Renal cortex interstitium (tissue), 11 donors: ENCODE measurements around the gene SLC9A9. TPM values are rescaled to one million over a fixed set of nuclear protein-coding genes. Genes with fewer than 3 reads are reported as not detected.

Source experiments
- DNase-seq, 11 donors: peaks; one replicate each; pipeline ENCODE4 v3.0.0-alpha.2; 2013; ENCODE audit warnings: low read depth in 9 of 11, low spot score in 4 of 11; ENCODE audit errors: extremely low read depth in 1 of 11
- polyA plus RNA-seq, 3 donors: library from polyadenylated mRNA; unstranded; fragments of 120-200 nt; gene quantifications; one replicate each; pipeline ENCODE4 v1.2.1, GENCODE V29; 2013; ENCODE audit not compliant: insufficient read length in 3 of 3

The SLC9A9 gene
- polyA plus RNA-seq, 3 donors, result 4.7 to 6.0 (median 5.6) TPM

GRCh38 chr3:143218166-143218835 lies 630.0 kb downstream of the SLC9A9 start:
- DNase-seq, result no peak

DNA sequence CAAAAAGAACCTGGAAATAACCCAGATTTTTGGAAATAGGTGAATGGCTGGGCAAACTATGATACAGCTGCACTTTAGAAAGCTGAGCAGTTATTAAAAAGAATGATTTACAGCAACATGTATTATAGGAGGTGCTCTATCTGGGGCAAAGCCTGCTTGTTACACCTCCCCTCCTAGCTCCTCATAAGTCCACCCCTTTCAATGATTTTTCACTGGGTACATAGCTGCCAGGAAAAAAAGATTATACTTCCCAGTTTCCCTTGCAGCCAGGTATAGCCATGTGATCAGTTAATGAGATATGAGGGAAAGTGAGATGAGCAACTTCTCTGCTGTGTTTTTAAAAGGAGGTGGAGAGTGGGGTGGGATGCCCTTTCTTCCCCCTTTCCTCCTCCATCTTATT lies 631.0 kb downstream of the SLC9A9 start:
- no peak for DNase-seq

DNA sequence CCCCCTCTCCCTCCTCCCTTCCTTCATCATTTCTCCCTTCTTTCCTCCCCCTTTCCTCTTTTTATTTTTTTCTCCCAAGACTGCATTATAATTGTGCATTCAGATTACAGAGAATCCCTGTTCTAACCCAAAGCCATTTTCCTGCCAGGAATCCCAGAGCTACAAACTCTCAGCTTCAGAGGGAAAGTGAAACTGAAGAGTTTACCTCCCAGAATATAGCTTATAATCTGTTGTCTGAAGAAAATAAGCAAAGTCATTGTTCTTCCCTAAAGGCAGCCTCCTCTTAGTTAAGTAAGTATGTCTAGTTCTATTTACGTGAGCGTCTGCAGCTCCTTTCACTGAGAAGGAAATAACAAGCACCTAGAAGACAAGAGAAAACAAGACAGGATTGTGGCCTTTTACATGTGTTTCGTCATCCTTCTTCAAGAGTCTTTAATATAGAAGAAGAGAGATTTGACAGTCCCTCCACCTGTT lies 631.5 kb downstream of the SLC9A9 start:
- DNase-seq, result no peak

Other genes starting within 250 kb of the SLC9A9 start
- 10 to 100 TPM; 32.1 to 43.6 (median 38.0) TPM for gene DIPK2A, start 123.4 kb upstream of the SLC9A9 start, polyA plus RNA-seq